PFSK-1 (cell line): Measurements from ENCODE around the gene DIS3L.

Experiments
- FOXP2 ChIP-seq: optimal IDR thresholded peaks from 2 replicates; pipeline ENCODE3; 2011; ENCODE audit warnings: borderline replicate concordance, control low read depth, inconsistent platforms; ENCODE audit not compliant: insufficient read depth; ENCODE audit errors: extremely low read length, extremely low read depth
- POLR2AphosphoS5 ChIP-seq: IDR thresholded peaks from 2 replicates; pipeline ENCODE4 v1.6.1; 2012; ENCODE audit warnings: low read depth, mild to moderate bottlenecking, control low read depth, low read length, moderate library complexity
- REST ChIP-seq, 2 experiments: IDR thresholded peaks; 2 replicates each; pipeline versions ENCODE4 v1.6.1 to v1.8.0; 2011 to 2012; ENCODE audit warnings: low read depth in 2 of 2, low read length in 2 of 2, control low read depth in 1 of 2, inconsistent platforms in 1 of 2, mild to moderate bottlenecking in 1 of 2, moderate library complexity in 1 of 2; ENCODE audit not compliant: insufficient read depth in 1 of 2
- SIN3A ChIP-seq: IDR thresholded peaks from 2 replicates; pipeline ENCODE4 v1.6.1; 2012; ENCODE audit warnings: mild to moderate bottlenecking, low read length, moderate library complexity, borderline replicate concordance; ENCODE audit not compliant: insufficient read depth
- TAF1 ChIP-seq: IDR thresholded peaks from 2 replicates; pipeline ENCODE4 v1.6.1; 2012; ENCODE audit warnings: low read length, control low read depth, borderline replicate concordance; ENCODE audit not compliant: insufficient read depth

The DIS3L gene

DNA sequence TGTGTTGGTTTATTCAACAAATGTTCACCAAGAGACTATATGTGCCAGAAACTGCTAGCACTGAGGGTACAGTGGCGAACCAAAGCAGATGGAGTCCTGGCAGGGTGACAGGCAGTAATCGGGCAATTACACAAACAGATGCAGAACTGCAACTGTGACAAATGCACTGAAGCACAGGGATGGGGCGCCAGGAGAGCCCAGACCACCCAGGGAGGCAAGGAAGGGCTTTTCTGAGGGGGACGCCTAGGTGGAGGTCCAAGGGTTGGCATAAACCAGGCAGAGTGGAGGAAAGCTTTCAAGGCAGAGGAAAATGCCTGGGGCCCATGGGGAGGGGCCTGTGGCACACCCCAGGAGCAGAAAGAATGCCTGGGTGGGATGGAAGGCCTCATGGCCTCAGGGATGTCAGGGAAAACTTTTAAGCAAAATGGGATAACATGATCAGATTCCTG is 5.5 kb downstream of the DIS3L start:
- TF ChIP-seq FOXP2 (no peak), TAF1 (no peak), SIN3A (no peak), POLR2AphosphoS5 (no peak), REST (IDR thresholded peaks at IDR 0.05; ENCODE audit: insufficient read depth in 1 of 2, low read depth in 2 of 2, low read length in 2 of 2) (no peak)

GRCh38 chr15:66302489-66303278 is 9.3 kb downstream of the DIS3L start:
- TF ChIP-seq FOXP2 (no peak), REST (IDR thresholded peaks at IDR 0.05; ENCODE audit: insufficient read depth in 1 of 2, low read depth in 2 of 2, low read length in 2 of 2) (no peak)

DNA sequence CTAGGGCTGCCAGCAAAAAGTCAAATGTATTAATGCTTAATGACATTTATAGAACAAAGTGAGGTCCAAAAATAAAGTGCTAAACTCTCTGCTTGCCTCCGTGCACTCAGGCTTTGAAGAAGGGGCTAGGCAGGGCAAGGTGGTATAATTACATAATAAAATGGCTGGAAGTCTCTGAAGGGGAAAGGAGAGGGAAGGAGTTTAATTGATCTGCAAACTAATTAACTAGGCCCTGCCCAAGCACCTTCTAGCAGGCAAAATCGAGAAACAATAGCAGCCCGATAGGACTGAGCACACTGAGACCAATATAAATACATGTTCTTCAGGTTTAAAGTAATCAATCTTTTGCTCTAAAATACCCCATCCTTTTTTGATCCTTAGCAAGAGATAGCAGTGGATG is 13.0 kb downstream of the DIS3L start:
- no peak for TF ChIP-seq REST (IDR thresholded peaks at IDR 0.05; ENCODE audit: insufficient read depth in 1 of 2, low read depth in 2 of 2, low read length in 2 of 2)
- no peak for TF ChIP-seq FOXP2
- no peak for TF ChIP-seq SIN3A
- no peak for TF ChIP-seq TAF1
- no peak for TF ChIP-seq POLR2AphosphoS5

DNA sequence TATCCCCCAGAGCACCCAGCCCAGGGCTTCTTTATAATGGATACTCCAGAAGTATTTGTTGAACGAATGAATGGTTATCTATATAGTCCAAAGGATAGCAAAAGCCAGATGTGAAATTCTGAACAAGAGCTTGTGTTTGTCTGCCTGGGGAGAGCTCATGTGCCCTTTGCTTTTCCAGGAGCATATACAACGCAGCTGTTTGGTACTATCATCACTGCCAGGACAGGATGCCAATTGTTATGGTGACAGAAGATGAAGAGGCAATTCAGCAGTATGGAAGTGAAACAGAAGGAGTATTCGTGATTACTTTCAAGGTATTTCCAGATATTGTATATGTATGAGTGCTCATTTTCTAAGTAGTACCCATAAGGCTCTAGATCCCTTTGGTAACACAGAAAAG is 15.2 kb downstream of the DIS3L start:
- TF ChIP-seq POLR2AphosphoS5 = no peak
- no peak for TF ChIP-seq SIN3A
- no peak for TF ChIP-seq TAF1

DNA sequence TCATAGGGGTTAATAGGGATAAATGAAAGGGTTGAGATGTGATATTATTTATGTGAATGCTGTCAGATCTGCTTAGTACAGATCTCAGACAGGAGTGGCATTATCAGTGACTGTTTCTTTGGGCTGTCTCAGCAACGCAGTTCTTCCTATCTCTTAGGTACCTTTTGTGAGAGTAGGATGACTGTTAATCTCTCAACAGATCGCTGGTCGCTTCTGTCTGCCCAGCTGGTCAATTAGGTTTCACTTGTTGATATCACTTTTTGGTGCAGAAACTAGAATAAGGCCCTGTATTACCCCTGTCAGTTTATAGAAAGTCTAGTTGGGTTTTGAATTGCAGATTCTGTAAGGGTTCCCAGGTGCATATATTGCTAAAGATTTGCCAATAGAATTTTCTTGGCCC is 16.5 kb downstream of the DIS3L start:
- TF ChIP-seq POLR2AphosphoS5 (no peak), TAF1 (no peak), SIN3A (no peak), FOXP2 (no peak), REST (IDR thresholded peaks at IDR 0.05; ENCODE audit: insufficient read depth in 1 of 2, low read depth in 2 of 2, low read length in 2 of 2) (no peak)

GRCh38 chr15:66310786-66311185 is 17.4 kb downstream of the DIS3L start:
- TF ChIP-seq TAF1 (no peak), FOXP2 (no peak), REST (IDR thresholded peaks at IDR 0.05; ENCODE audit: insufficient read depth in 1 of 2, low read depth in 2 of 2, low read length in 2 of 2) (no peak), POLR2AphosphoS5 (no peak), SIN3A (no peak)
